AML-193 (cell line): Measurements from ENCODE around the gene USP20.

Experiments
- DNase-seq, 2 experiments: peaks; one replicate each; lab custom pipeline; 2025; lab: John Stamatoyannopoulos, UW

Gene USP20

DNA sequence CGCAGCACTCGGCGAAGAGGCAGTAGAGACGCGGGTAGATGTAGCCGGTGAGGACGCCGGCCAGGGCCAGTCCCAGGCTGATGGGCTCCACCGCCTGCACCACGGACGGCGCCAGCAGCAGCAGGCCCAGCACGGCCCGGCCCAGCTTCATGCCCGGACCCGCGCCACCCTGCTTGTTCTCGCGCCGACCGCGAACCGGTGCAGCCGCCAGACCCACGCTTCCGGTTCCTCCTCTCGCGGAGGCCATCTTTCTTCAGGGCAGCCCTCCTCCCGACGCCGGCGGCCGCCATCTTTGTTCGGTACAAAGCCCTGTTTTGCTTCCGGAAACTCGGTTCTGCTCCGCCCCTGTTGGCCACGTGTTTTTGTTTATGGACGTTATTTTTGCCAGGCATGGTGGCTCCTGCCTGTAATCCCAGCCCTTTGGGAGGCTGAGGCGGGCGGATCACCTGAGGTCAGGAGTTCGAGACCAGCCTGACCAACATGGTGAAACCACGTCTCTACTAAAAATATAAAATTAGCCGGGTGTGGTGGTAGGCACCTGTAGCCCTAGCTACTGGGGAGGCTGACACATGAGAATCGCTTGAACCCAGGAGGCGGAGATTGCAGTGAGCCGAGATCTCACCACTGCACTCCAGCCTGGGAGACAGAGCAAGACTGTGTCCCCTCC, 11.2 kb upstream of the USP20 start, which contains the start of gene TOR1A:
TSS of gene TOR1A (minus strand) at position 202 of the 667 bp plus-strand sequence. CDS start at position 151, 51 bp downstream.
- DNase-seq = peak; percentile 85 to 87

DNA sequence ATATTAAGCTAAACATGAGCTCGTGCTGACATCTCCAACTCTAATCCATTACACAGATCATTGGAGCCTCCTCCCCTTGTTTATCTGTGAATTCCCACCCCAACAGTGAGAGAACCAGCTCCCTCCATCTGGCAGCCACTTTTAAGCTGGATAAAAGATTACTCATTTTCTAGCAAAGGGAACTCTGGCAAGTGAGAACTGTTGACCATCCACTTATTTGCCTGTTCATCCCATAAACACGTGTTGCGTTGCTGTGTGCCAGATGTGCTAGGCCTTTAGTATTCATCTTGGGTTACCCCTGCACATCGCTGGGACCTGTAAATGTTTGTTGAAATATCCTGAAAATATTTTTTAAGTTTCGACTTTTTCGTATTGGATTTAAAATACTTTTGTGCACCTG, 8.9 kb upstream of the USP20 start:
- no peak for DNase-seq

DNA sequence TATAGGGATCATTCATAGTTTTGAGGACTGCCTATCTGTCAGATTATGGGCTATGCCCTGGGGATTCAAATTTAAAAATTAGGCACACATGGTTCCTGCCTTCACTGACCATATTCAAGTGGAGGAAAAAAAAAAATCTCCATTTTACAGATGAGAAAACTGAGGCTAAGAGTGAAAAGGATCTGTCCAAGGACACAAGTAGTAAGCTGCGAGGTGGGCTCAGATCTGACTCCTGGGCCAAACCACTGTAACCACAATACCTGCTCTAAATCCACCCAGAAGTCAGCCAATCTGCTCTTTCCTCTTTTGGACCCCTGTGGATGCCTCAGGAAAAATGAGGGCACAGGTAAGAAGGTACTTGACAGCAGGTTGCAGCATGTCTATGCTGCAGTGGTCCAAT, 8.5 kb upstream of the USP20 start:
- no peak for DNase-seq

DNA sequence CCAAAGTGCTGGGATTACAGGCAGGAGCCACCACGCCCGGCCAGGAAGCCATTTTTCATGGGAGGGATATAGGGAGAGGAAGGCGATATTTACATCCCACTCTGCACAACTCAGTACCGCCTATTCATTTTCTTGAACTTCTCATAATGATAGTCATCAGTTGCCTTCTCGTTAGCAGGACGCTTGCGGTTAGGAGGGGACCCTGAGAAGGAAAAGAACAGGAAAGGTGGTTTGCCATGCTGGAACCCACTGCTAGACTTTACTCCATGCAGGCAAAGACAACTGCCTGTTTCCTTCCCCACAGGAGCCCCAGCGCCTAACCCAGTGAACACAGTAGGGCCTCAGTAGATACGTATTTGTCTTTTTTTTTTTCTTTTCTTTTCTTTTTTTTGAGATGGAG, 7.2 kb upstream of the USP20 start:
- no peak for DNase-seq

DNA sequence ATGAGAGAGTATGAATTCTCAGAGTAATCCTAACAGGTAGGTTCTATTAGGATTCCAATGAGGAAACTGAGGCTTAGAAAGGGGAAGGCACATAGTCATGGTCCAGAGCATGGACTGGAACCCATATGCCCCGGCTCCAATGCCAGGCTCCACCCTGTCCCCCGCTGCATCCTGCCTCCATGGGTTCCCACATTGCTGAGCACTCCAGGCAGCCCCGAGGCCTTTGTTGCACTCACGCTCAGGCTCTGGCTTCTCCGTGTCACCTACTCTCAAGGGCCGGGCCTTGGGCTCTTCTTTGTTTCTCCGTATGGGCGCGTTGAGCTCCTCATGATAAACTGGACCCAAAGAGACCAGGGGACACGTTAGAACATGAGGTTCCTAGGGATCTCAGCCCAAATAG, 6.3 kb upstream of the USP20 start:
- DNase-seq = no peak

- DNase-seq = no peak
Measured at GRCh38 chr9:129832982-129833381, 2.3 kb upstream of the USP20 start.

DNA sequence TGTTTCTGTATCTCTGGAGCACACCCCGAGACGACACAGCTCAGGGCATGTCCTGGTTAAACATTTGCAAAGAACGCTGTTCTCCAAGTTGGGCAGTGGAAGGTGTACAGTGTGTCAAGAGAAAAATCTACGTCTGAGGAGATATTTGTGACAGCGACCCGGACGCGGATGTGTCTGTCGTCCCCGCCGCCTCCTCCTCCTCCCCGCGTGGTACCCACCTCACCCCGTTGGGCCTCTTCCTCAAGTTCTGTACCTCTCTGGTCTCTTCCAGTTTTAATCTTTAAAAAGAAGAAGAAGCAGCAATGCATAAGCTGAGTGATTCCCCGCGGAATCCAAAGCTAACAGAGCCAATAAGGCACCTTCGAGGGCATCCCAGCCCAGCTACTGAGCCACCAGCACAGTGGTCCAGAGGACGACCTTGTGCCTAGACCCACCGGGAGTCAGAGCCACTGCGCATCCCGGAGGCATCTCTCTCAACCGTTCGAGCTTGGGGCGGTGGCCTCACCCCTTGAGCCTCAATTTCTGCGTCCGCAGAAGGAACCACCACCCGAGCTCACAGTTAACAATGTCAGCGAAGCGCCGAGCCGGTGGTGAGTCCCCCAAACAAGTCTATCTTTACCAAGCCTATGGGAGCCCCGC, 650 bp upstream of the USP20 start:
- peak; percentile 12 to 18 for DNase-seq

DNA sequence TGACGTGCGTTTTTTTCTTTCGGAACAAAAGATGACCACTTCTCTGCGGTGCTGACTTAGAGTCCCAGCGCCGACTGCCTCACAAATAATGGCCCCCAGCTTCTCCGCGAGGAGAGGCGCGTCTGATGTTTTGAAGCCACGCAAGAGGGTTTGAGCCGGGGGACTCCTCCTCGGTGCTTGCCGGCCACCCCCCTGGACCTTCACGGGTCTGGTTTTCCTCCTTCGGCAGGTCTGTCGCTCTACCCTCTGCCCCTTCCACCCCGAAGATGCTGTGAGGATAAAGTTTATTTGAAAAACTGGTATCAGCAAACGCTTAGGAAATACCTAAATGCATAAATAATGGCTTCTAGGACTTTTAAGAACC, 584 bp downstream of the USP20 start:
- DNase-seq = no peak

GRCh38 chr9:129836311-129837007, 1.2 kb downstream of the USP20 start:
- DNase-seq = peak; percentile 31 to 40

DNA sequence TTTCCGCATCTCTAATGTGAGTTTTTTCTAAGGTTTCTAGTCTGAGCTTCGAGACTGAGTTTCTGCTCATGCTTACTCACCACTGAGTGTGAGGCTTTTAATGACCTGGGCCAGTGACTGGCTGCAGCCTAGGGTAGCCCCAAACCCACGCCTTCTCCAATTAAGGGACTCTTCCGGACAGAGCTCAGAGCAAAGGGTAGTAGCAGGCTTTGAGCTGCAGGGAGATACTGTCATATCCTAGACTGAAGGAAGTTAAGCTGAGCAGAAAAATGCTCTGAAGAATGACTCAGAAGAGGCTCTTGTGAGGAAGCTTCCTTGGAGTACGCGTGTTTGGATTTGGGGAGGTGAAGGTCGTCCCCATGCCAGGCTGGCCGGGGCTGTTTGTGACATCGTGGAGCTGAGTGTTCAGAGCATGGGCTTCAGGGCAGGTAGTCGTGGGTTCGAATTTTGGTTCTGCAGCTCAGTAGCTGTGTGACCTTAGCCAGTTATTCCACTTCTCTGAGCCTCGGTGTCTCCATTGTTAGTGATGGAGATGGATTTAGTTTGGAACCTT, 3.5 kb downstream of the USP20 start:
- peak; percentile 54 to 75 for DNase-seq

DNA sequence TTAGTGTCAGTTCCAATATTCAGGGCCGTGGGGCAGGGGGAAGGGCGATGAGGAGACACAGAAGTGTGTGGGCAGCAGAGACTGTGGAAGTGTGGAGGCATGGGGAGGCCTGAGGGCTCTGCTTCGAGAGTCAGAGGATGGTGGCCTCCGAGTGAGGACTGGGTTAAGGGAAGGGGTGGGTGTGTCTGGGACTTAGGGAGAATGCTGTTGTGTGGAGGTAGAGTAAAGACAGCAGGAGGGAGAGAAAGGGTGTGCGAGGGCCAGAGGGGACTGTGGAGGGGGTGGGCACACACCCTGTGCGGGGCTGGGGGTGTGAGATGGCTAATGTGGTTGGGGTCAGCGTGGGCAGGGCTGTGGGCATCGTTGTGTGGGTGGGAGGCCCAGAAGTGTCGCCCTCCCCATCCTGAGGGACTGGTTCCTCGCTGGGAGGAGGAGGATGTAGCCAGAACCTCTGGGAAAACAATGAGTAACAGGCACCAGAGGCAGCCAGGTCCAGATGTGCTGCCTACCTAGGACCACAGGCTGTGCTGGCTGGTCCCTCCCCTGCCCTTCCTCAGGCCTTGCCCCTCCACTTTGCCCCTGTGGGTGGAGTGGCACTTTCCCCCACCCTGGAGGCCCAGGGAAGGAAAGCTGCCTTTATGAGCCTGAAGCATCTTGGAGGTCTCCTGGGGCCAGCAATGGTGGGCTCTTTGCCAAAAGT, 4.2 kb downstream of the USP20 start:
- no peak for DNase-seq

DNA sequence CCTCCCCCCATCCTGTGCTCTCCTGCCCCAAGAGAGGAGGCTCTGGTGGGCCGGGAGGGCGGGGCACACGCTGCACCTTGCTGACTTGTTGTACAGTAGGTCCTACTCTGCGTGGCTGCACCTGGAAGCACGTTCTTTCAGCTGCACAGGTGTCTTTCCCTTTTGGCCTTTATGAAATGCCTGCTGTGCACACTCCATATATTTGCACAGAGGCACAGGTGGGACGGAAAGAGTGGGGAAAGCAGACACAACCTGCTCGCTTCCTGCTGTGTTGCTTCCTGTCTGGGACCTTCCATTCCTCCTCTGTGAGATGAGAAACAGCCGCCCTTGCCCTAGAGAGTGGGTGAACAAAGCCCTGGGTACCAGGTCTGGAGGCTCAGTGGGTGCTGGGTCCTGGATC, 4.8 kb downstream of the USP20 start:
- DNase-seq = no peak

DNA sequence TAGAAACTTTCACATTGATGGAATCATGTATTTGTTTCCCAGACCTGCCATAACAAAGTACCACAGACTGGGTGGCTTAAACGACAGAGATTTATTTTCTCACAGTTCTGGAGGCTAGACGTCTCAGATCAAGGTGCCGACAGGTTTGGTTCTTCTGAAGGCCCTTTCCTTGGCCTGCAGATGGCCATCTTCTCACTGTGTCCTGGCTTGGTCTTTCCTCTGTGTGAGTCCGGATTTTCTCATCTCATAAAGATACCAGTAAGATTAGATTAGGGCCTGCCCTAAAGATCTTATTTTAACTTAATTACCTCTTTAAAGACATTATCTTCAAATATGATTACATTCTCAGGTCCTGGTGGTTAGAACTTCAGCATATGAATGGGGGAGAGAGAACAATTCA, 5.8 kb downstream of the USP20 start:
- no peak for DNase-seq

DNA sequence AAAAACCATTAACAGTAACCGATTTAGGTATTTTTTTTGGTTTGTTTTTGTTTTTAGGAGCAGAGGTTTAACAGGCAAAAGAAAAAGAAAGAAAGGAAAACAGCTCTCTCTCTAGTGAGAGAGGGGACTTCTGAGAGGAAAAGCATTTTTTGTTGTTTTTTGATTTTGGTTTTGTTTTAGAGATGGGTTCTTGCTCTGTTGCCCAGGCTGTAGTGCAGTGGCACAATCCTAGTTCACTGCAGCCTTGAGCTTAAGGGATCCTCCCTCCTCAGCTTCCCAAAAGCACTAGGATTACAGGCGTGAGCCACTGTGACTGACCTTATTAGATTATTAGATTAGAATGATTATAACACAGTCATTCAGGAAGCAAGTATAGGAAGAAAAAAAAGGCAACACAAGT, 10.1 kb downstream of the USP20 start:
- no peak for DNase-seq

- no peak for DNase-seq
Measured at GRCh38 chr9:129848712-129849441, 13.6 kb downstream of the USP20 start.

DNA sequence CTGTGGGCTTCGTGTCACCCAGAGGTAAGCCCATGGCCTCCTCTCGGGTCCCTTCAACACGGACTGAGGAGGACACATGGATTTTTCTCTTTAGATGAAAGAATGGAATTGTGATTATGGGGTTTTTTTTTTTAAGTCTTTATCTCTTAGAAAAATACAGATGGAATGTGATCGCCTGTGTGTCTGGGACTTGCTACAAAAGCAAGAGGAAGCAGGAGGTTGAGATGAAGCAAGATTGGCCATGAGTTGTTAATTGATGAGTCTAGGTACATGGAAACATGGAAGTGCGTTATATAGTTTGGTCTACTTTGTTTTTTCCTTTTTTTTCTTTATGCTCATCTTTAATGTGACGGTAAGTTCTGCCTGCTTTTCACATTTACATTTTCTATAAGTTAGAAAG, 14.6 kb downstream of the USP20 start:
- no peak for DNase-seq

DNA sequence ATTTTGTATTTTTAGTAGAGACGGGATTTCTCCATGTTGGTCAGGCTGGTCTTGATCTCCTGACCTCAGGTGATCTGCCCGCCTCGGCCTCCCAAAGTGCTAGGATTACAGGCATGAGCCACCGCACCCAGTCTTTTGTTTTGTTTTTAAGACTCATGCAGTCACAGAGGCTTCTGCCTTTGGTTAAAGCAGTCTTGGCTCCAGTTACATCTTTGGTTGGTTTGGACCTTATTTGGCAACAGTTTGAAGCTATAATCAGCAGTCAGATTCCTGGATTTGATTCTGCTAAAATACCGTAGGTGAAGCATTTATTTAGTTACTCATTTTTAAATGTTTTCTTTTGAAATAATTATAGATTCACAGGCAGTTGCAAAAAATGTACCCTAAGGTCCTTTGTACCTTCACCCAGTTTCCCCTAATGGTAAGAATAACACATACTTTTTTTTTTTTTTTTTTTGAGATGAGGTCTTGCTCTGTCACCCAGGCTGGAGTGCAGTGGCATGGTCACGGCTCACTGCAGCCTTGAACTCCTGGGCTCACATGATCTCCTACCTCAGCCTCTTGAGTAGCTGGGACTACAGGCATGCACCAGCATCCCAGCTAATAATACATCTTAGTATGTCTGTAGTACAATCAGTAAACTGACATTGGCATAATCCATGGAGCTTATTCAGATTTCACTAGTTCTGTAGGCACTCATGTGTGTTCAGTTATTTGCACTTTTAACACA, 15.7 kb downstream of the USP20 start:
- DNase-seq = no peak

GRCh38 chr9:129851821-129852220, 16.6 kb downstream of the USP20 start:
- DNase-seq = no peak

DNA sequence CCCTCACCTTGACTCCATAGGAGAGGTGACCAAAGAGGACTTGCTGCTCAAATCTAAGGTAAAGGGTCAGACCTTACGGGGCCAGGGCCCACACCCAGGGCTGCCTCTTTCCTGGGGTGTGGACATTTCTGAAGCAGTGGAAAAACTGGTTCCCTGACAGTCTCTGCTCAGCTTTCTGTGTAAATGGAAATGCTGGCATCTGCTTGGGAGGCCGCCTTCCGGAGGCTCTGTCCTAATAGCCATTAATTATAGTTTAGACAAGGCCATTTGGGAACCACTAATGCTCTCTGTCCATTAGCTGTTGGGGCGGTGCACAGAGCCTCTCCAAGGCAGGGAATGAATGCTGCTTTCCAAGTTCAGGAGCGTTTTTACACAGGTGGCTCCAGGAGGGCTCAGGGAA, 17.3 kb downstream of the USP20 start:
- no peak for DNase-seq

- DNase-seq = no peak
Measured at GRCh38 chr9:129853614-129854013, 18.4 kb downstream of the USP20 start.

DNA sequence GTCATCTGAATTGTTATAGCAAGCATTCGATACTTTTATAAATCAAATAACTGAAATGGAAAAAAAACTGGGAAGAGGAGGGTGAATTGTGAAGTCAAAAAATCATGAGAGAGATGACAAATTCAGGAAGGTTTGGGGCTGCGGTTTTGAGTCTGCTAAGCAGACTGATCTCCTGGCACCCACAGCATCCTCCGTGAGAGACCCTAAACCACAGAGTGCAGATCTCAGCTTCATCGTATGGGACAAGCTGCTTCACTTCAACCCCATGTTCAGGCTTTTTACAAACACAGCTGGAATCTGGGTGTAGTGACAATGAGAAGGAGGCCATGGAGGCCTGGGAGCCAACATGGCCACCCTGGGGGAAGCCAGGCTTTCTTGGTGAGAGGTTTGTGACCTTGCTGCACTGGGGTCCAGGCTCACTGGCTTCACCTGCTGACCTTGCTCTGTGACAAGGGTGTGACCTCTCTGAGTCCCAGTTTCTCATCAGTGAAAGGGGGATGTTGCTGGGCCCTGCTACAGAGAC, 19.4 kb downstream of the USP20 start:
- DNase-seq = no peak
